Fibroblast of villous mesenchyme (primary cell): Measurements from ENCODE around the gene FOXK1. TPM values are rescaled to one million over a fixed set of nuclear protein-coding genes. Genes with fewer than 3 reads are reported as not detected.

Source experiments
- DNase-seq: peaks from one replicate; pipeline ENCODE4 v3.0.0-alpha.2; 2010; ENCODE audit warnings: low read depth
- H3K4me3 ChIP-seq: 2 replicates; pipeline ENCODE4 v1.5.1; 2011; ENCODE audit warnings: low read depth, mild to moderate bottlenecking, low read length
- total RNA-seq: library from RNA; depleted of rRNA; stranded (reverse); fragments of >200 nt; gene quantifications from 2 replicates; pipeline ENCODE4 v1.2.3, GENCODE V29; 2012
- TF ChIP-seq, protein P1 (sequence below): IDR thresholded peaks from 2 replicates; pipeline ENCODE4 v1.5.1; 2012; ENCODE audit warnings: low read depth, mild to moderate bottlenecking, low read length; ENCODE audit not compliant: insufficient read depth

FOXK1 gene
- total RNA-seq, 1 donor = 32.8 TPM

DNA sequence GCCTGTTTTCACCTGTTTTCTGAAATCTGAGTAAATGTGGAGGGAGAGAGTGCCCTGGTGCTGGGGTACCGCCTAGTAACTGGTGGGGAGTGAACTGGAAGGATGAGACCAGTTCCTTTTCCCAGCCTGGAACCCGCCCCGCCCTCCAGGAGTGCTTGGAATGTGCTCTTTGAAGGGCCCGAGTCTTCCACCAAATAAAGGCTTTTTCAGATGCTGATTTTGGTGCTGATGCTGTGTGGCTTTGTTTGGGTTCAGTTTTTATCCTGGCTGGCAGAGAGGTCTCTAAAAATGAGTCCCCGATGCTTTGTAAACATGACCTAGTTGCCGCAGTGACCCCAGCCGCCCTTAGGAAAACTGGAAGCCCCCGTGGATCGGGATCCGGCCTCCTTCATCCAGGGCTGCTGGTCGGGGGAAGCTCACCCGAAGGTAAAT, 25.9 kb downstream of the FOXK1 start:
- TF ChIP-seq, protein P1, sequence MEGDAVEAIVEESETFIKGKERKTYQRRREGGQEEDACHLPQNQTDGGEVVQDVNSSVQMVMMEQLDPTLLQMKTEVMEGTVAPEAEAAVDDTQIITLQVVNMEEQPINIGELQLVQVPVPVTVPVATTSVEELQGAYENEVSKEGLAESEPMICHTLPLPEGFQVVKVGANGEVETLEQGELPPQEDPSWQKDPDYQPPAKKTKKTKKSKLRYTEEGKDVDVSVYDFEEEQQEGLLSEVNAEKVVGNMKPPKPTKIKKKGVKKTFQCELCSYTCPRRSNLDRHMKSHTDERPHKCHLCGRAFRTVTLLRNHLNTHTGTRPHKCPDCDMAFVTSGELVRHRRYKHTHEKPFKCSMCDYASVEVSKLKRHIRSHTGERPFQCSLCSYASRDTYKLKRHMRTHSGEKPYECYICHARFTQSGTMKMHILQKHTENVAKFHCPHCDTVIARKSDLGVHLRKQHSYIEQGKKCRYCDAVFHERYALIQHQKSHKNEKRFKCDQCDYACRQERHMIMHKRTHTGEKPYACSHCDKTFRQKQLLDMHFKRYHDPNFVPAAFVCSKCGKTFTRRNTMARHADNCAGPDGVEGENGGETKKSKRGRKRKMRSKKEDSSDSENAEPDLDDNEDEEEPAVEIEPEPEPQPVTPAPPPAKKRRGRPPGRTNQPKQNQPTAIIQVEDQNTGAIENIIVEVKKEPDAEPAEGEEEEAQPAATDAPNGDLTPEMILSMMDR = no peak
- H3K4me3 ChIP-seq = no peak overlapping the region
- DNase-seq = no peak

DNA sequence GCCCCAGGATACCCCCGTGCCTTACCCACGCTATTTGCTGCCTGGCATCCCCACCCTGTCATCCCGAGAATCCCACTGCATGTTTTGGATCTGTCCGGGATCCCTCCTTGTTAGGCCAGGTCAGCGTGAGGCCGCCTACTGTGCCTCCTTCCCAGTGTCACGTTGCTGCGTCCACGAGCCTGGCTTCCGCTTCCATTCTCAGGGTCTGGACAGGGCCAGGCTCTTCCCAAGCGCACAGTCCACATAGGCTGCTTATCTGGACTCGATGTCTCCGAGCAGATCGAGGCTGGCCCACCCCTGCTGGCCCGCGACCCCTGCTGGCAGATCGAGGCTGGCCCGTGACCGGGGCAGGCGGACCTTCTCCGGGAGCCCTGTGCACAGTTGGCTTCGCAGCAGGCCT, 27.1 kb downstream of the FOXK1 start:
- H3K4me3 ChIP-seq = no peak overlapping the region
- TF ChIP-seq, protein P1 = no peak
- DNase-seq = no peak

DNA sequence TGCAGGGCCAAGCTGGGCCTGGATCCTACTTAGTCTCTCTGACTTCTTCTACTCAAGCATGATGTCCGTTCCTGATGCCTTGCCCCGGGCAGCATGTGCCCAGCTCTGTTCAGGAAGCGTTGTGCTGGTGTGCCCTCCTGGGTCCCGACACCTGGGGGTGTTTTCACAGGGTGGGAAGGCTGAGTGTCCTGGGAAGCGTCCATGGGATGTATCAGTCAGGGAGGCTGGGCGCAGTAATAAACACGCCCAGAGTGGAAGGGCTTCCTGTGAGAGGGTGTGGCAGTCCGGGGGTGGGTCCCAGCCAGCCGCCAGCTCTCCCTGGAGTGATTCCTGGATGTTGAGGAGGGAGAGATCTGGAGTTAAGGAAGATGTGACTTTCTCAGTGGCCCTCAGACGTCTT, 29.0 kb downstream of the FOXK1 start:
- TF ChIP-seq, protein P1 = no peak

DNA sequence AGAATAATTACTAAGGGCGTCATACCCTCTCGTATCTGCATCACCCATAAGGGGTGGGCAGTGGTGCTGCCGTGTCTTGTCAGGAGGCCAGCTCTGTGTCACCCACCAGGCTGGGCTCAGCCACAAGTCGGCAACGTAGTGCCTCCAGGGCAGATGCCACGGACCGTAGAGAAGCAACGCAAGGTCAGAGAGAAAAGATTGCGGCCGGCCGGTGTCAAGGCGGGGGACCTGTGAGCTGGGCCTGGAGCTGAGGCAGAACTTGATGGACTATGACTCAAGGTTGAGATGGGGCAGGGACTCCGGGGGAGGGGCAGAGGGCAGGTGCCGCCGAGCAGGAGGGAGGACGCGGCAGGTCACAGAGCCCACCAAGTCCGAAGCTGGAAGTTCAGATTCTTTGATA, 29.5 kb downstream of the FOXK1 start:
- H3K4me3 ChIP-seq = no peak overlapping the region
- DNase-seq = no peak
- TF ChIP-seq, protein P1 = no peak

More for the DNA sequence above, 29.0 kb downstream of the FOXK1 start:
- no peak for DNase-seq
- no peak overlapping the region for H3K4me3 ChIP-seq

DNA sequence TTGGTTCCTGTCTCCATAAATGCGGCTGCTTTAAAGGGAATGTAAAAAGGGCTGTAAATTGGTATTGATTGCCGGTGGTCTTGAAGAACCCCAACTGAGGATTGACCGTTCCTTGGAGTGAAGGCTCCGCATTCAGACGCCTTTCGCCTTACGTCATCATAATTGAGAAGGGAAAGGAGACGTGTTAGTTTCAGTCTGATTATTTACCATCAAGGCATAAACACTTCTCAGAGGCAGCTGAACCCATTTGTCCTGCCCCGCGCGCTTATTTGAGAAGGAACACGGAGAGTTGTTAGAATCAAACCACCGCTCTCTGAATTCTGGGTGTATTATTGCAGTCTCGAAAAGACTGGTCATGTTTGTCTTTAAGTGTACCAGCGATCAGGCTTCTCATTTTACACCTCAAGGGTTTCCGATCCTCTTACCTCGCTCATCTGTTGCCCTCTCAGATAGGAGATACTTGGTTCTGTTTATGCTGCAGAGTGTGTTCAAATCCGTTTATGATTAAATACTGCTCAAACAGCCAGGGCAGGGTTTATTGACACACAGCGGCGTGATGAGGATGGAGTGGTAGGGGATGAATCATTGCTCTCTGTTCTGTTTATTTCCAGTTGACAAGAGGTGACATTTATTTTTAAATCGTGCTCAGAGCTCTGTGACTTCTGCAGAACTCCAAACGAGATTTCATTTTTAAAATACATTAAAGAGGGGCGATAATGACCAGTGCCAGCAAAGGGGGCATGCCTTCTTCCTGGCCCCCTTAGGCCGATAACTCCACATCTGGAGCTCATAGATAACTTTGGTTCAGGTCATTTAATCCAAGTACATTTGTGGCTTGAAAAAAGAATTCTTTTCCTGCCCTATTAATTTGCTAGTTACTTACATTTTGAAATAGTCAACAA, 30.4 kb downstream of the FOXK1 start:
- H3K4me3 ChIP-seq = no peak overlapping the region
- TF ChIP-seq, protein P1 = no peak

DNA sequence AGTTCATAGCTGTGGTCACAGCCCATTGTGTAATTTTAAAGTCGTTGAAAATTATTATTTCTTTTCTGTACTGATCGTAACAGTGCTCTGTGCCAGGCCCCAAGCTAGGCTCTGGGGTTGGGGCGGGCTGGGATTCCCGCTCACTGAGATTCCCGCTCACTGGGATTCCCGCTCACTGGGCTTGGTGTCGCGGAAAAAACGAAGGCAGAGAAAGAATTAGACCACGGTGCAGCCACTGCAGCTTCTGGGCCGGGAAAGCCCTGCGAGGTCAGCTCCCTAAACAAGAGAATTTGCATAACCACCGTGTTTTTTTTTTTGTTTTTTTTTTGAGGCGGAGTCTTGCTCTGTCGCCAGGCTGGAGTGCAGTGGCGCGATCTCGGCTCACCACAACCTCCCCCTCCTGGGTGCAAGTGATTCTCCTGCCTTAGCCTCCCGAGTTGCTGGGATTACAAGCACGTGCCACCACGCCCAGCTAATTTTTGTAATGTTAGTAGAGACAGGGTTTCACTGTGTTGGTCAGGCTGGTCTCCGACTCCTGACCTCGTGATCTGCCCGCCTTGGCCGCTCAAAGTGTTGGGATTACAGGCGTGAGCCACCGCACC, 31.2 kb downstream of the FOXK1 start:
- DNase-seq = peak; percentile 85
- TF ChIP-seq, protein P1 = no peak
- H3K4me3 ChIP-seq = no peak overlapping the region

More for the DNA sequence above, 30.4 kb downstream of the FOXK1 start:
- DNase-seq = peak; percentile 74
